GM12878 (cell line): ENCODE results near the gene PLCB2.

Source experiments
- CREB1 ChIP-seq: IDR thresholded peaks from 2 replicates; pipeline ENCODE4 v1.6.1; 2012; ENCODE audit warnings: low read depth, mild to moderate bottlenecking, inconsistent platforms
- CTCF ChIP-seq, 3 experiments: IDR thresholded peaks in 2 of 3; conservative IDR thresholded peaks in 1 of 3; 2 replicates each; pipeline ENCODE4 v1.5.1; 2011; ENCODE audit warnings: low read depth in 3 of 3, low read length in 3 of 3, mild to moderate bottlenecking in 3 of 3, control low read depth in 2 of 3, moderate library complexity in 2 of 3, inconsistent platforms in 1 of 3, mixed read lengths in 1 of 3; ENCODE audit not compliant: control insufficient read depth in 2 of 3, insufficient read depth in 1 of 3; ENCODE audit errors: extremely low read depth in 1 of 3
- IKZF1 ChIP-seq: fragments of 450-650 bp; conservative IDR thresholded peaks from 2 replicates; pipeline ENCODE4 v1.6.1; 2017; ENCODE audit warnings: antibody characterized with exemption, mild to moderate bottlenecking
- POLR2A ChIP-seq: IDR thresholded peaks from 2 replicates; pipeline ENCODE4 v1.6.1; 2011; ENCODE audit warnings: low read depth, mild to moderate bottlenecking, low read length
- RB1 ChIP-seq: fragments of 450-650 bp; formaldehyde crosslinking; IDR thresholded peaks from 2 replicates; pipeline ENCODE4 v1.6.1; 2017; ENCODE audit warnings: mild to moderate bottlenecking, borderline replicate concordance
- TAF1 ChIP-seq: IDR thresholded peaks from 2 replicates; pipeline ENCODE4 v1.6.1; 2011; ENCODE audit warnings: mild to moderate bottlenecking, low read depth, low read length, borderline replicate concordance
- YBX1 ChIP-seq: fragments of 450-650 bp; IDR thresholded peaks from 2 replicates; pipeline ENCODE4 v1.6.1; 2016; ENCODE audit warnings: antibody characterized with exemption
- TF ChIP-seq, protein P1 (sequence below): IDR thresholded peaks from 2 replicates; pipeline ENCODE4 v1.6.1; 2012; ENCODE audit warnings: low read depth, low read length, improper control_type of control experiment
- TF ChIP-seq, protein P2 (sequence below): IDR thresholded peaks from 2 replicates; pipeline ENCODE4 v1.6.1; 2011; ENCODE audit warnings: low read depth, low read length, improper control_type of control experiment, borderline replicate concordance
- TF ChIP-seq, protein P3 (sequence below): fragments of 450-650 bp; IDR thresholded peaks from 2 replicates; pipeline ENCODE4 v1.6.1; 2014; ENCODE audit warnings: mild to moderate bottlenecking

GRCh38 chr15:40296561-40297230 lies 11.0 kb downstream of the PLCB2 start:
- TF ChIP-seq YBX1, result no peak
- no peak for TF ChIP-seq CTCF (IDR thresholded peaks at IDR 0.05 in 2 of 3, conservative IDR thresholded peaks at IDR 0.05 in 1 of 3; ENCODE audit: control insufficient read depth in 2 of 3, extremely low read depth in 1 of 3, insufficient read depth in 1 of 3, low read depth in 3 of 3, low read length in 3 of 3)
- TF ChIP-seq, protein P1, sequence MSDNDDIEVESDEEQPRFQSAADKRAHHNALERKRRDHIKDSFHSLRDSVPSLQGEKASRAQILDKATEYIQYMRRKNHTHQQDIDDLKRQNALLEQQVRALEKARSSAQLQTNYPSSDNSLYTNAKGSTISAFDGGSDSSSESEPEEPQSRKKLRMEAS, result no peak
- no peak for TF ChIP-seq RB1
- TF ChIP-seq TAF1, result no peak
- TF ChIP-seq POLR2A, result no peak
- TF ChIP-seq IKZF1, result no peak
- no peak for TF ChIP-seq CREB1
- TF ChIP-seq, protein P2, sequence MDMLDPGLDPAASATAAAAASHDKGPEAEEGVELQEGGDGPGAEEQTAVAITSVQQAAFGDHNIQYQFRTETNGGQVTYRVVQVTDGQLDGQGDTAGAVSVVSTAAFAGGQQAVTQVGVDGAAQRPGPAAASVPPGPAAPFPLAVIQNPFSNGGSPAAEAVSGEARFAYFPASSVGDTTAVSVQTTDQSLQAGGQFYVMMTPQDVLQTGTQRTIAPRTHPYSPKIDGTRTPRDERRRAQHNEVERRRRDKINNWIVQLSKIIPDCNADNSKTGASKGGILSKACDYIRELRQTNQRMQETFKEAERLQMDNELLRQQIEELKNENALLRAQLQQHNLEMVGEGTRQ, result no peak
- TF ChIP-seq, protein P3, sequence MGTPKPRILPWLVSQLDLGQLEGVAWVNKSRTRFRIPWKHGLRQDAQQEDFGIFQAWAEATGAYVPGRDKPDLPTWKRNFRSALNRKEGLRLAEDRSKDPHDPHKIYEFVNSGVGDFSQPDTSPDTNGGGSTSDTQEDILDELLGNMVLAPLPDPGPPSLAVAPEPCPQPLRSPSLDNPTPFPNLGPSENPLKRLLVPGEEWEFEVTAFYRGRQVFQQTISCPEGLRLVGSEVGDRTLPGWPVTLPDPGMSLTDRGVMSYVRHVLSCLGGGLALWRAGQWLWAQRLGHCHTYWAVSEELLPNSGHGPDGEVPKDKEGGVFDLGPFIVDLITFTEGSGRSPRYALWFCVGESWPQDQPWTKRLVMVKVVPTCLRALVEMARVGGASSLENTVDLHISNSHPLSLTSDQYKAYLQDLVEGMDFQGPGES, result no peak
